ENCODE results near the gene OTUB2. TPM values are rescaled to one million over a fixed set of nuclear protein-coding genes. Genes with fewer than 3 reads are reported as not detected.

Gene OTUB2
- total RNA-seq, 1 experiment from 2014 or later, result 0.55 TPM

DNA sequence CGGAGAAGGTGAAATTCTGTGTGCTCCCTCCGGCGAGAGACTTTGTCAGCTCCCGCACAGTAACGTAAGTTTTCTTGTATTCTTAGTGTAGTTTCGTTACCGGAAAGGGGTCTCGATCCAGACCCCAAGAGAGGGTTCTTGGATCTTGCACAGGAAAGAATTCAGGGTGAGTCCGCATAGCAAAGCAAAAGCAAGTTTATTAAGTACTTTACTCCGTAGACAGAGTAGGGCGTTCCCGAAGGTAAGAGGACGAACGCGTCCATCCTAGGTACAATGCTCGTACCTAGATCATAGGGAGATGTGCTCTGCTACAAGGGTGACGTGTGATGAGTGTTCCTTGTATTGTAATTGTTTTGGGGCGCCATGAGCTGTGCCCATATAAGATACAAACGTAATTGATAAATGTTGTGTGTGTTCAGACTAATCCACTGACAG lies 55.3 kb downstream of the OTUB2 start:
- BruUV-seq (replicated peaks), result no TSS peak
- H4K20me1 ChIP-seq (ENCODE audit: insufficient read depth), result peaks cover 3% of the 10 kb centered on the region; the same call in 1 of the 2 replicates
- H3K9me3 ChIP-seq (ENCODE audit: insufficient read depth, low read depth), result no peaks in the 10 kb centered on the region
- POLR2A ChIA-PET (ENCODE audit: unreplicated experiment), result interaction anchor here (0.7 kb wide), 1 partner anchor 1116 kb away, joined by 3 read pairs; no protein-coding TSS in a partner anchor
- CTCF ChIA-PET, result interaction anchor here (0.6 kb wide), 2 partner anchors 55 to 941 kb away, joined by 3 read pairs; no protein-coding TSS in a partner anchor
- peak overlapping the region; percentile 20; the same call in 1 of the 2 replicates for H3K27ac ChIP-seq
- no peaks in the 10 kb centered on the region for H3K9me2 ChIP-seq (ENCODE audit: insufficient read depth)
- no peaks in the 10 kb centered on the region for H3K27me3 ChIP-seq (ENCODE audit: insufficient read depth, low read depth)
- peaks cover 15% of the 10 kb centered on the region for H3K36me3 ChIP-seq (ENCODE audit: low read depth)
- peak overlapping the region; percentile 93 for H3K4me2 ChIP-seq
- TF ChIP-seq EZH2 (IDR thresholded peaks at IDR 0.05; ENCODE audit: low read depth), result no peak
- TF ChIP-seq, protein P1, sequence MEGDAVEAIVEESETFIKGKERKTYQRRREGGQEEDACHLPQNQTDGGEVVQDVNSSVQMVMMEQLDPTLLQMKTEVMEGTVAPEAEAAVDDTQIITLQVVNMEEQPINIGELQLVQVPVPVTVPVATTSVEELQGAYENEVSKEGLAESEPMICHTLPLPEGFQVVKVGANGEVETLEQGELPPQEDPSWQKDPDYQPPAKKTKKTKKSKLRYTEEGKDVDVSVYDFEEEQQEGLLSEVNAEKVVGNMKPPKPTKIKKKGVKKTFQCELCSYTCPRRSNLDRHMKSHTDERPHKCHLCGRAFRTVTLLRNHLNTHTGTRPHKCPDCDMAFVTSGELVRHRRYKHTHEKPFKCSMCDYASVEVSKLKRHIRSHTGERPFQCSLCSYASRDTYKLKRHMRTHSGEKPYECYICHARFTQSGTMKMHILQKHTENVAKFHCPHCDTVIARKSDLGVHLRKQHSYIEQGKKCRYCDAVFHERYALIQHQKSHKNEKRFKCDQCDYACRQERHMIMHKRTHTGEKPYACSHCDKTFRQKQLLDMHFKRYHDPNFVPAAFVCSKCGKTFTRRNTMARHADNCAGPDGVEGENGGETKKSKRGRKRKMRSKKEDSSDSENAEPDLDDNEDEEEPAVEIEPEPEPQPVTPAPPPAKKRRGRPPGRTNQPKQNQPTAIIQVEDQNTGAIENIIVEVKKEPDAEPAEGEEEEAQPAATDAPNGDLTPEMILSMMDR (conservative IDR thresholded peaks at IDR 0.05), result no peak
- H3K79me2 ChIP-seq (ENCODE audit: low read depth), result peaks cover 45% of the 10 kb centered on the region
- intact Hi-C loops (cut with micrococcal nuclease; ENCODE audit: unreplicated experiment), result no loop called here
- DNase-seq, result no peak
- peaks cover 15% of the 10 kb centered on the region for H3K4me1 ChIP-seq (replicated peaks; ENCODE audit: insufficient read depth)
- peak overlapping the region; percentile 79 for H3K4me3 ChIP-seq
- H2AFZ ChIP-seq, result peak overlapping the region; percentile 91
- H3F3A ChIP-seq (ENCODE audit: insufficient read depth, low read depth), result no peaks in the 10 kb centered on the region

DNA sequence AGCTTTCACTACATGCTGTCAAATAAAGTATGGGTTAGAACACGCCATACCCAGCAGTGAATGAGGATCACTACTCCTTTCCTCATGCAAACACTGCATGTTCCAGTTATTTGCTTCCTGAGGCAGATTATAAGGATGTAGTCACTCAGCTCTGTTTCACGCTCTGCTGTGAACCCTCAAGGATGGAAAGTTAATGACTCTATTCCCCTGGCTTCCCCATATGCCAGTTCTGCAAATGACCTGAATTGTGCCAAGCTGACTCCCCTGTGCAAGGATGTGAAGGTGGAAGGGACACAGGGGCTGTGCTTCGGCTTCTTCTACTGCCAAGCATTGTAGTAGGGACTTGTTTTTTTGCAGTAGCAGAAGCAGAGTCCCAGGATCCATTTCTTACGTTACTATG lies 61.8 kb downstream of the OTUB2 start:
- Histone ChIP-seq H3K79me2 (ENCODE audit: low read depth) (no peaks in the 10 kb centered on the region), H3F3A (ENCODE audit: insufficient read depth, low read depth) (no peaks in the 10 kb centered on the region), H3K27me3 (ENCODE audit: insufficient read depth, low read depth) (no peaks in the 10 kb centered on the region), H4K20me1 (ENCODE audit: insufficient read depth) (no peaks in the 10 kb centered on the region), H3K27ac (no peak overlapping the region), H3K4me1 (replicated peaks; ENCODE audit: insufficient read depth) (no peaks in the 10 kb centered on the region), H3K4me2 (no peak overlapping the region), H3K9me2 (ENCODE audit: insufficient read depth) (no peaks in the 10 kb centered on the region), H3K36me3 (ENCODE audit: low read depth) (no peaks in the 10 kb centered on the region), H3K4me3 (no peak overlapping the region), H2AFZ (no peak overlapping the region), H3K9me3 (ENCODE audit: insufficient read depth, low read depth) (no peaks in the 10 kb centered on the region)
- DNase-seq, result no peak
- CTCF ChIA-PET, result interaction anchor here (0.7 kb wide), 1 partner anchor 23 kb away, joined by 5 read pairs; no protein-coding TSS in a partner anchor
- BruUV-seq (replicated peaks), result no TSS peak
- TF ChIP-seq EZH2 (IDR thresholded peaks at IDR 0.05; ENCODE audit: low read depth), result no peak
- TF ChIP-seq, protein P1 (conservative IDR thresholded peaks at IDR 0.05), result no peak
- intact Hi-C loops (cut with micrococcal nuclease; ENCODE audit: unreplicated experiment), result no loop called here
- POLR2A ChIA-PET (ENCODE audit: unreplicated experiment), result no interaction called here

DNA sequence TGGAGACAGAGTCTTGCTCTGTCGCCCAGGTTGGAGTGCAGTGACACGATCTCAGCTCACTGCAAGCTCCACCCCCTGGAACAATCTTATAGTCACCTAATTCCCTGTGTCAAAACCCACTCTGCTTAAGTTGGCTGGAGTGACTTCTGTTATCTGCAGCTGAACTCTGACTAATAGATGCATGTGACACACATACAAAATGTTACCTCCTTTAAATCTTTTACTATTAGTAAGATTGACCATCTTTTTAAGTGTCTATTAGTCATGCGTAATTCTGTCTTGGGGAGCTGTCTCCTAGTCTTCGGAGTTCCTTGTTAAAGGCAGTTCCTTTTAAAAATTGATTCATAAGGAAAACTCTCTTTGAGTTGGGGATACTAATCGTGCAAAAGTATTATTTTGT lies 62.4 kb downstream of the OTUB2 start:
- Histone ChIP-seq H3K27me3 (ENCODE audit: insufficient read depth, low read depth) (no peaks in the 10 kb centered on the region), H3F3A (ENCODE audit: insufficient read depth, low read depth) (no peaks in the 10 kb centered on the region), H3K27ac (no peak overlapping the region), H3K36me3 (ENCODE audit: low read depth) (no peaks in the 10 kb centered on the region), H3K4me2 (no peak overlapping the region), H3K4me1 (replicated peaks; ENCODE audit: insufficient read depth) (no peaks in the 10 kb centered on the region), H3K79me2 (ENCODE audit: low read depth) (no peaks in the 10 kb centered on the region), H3K9me2 (ENCODE audit: insufficient read depth) (no peaks in the 10 kb centered on the region), H3K4me3 (no peak overlapping the region), H3K9me3 (ENCODE audit: insufficient read depth, low read depth) (no peaks in the 10 kb centered on the region), H4K20me1 (ENCODE audit: insufficient read depth) (no peaks in the 10 kb centered on the region), H2AFZ (no peak overlapping the region)
- ChIA-PET POLR2A (ENCODE audit: unreplicated experiment) (no interaction called here), CTCF (interaction anchor here (0.7 kb wide), 1 partner anchor 24 kb away, joined by 5 read pairs; no protein-coding TSS in a partner anchor)
- BruUV-seq (replicated peaks), result no TSS peak
- intact Hi-C loops (cut with micrococcal nuclease; ENCODE audit: unreplicated experiment), result no loop called here
- no peak for TF ChIP-seq EZH2 (IDR thresholded peaks at IDR 0.05; ENCODE audit: low read depth)
- TF ChIP-seq, protein P1 (conservative IDR thresholded peaks at IDR 0.05), result no peak
- no peak for DNase-seq
